ENCODE measurements around the gene YBX1.

DNA sequence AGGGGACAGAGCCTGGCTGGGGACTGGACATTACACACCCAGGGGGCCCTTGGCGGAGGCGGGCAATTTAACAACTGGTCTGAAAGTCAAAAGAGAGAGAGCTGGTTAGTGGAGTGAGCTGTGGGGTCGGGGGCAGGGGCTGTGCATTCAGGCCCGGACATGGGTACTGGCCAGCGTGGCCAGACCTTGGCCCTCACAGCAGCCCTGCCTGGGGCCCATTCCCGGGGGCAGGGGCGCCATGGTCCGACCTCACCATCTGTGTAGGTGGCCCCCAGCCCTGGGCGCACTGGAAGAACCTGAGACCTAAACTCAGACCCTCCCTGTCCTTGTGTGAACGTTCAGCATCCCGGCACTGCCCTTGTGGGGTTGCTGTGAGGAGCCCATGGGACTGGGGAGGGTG, 52.8 kb downstream of the YBX1 start:
- TF ChIP-seq SRF (IDR thresholded peaks at IDR 0.05; ENCODE audit: low read depth, low read length) (no peak), KAT7 (CRISPR knock-in tag; IDR thresholded peaks at IDR 0.05; ENCODE audit: borderline replicate concordance) (no peak), EP300 (IDR thresholded peaks at IDR 0.05; ENCODE audit: low read depth in 2 of 2, low read length in 2 of 2) (no peak), EP300 (CRISPR knock-in tag; IDR thresholded peaks at IDR 0.05; ENCODE audit: borderline replicate concordance) (no peak), NCOR1 (IDR thresholded peaks at IDR 0.05; ENCODE audit: borderline replicate concordance, low read length) (no peak), BCL6 (CRISPR knock-in tag; IDR thresholded peaks at IDR 0.05) (no peak), DPF2 (CRISPR knock-in tag; IDR thresholded peaks at IDR 0.05; ENCODE audit: borderline replicate concordance, low read depth) (no peak), RBM22 (optimal IDR thresholded peaks at IDR 0.05; ENCODE audit: low read length) (no peak)
- TF ChIP-seq, protein P1, sequence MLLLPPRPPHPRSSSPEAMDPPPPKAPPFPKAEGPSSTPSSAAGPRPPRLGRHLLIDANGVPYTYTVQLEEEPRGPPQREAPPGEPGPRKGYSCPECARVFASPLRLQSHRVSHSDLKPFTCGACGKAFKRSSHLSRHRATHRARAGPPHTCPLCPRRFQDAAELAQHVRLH (CRISPR knock-in tag; IDR thresholded peaks at IDR 0.05; ENCODE audit: borderline replicate concordance, low read depth): no peak
- TF ChIP-seq, protein P2, sequence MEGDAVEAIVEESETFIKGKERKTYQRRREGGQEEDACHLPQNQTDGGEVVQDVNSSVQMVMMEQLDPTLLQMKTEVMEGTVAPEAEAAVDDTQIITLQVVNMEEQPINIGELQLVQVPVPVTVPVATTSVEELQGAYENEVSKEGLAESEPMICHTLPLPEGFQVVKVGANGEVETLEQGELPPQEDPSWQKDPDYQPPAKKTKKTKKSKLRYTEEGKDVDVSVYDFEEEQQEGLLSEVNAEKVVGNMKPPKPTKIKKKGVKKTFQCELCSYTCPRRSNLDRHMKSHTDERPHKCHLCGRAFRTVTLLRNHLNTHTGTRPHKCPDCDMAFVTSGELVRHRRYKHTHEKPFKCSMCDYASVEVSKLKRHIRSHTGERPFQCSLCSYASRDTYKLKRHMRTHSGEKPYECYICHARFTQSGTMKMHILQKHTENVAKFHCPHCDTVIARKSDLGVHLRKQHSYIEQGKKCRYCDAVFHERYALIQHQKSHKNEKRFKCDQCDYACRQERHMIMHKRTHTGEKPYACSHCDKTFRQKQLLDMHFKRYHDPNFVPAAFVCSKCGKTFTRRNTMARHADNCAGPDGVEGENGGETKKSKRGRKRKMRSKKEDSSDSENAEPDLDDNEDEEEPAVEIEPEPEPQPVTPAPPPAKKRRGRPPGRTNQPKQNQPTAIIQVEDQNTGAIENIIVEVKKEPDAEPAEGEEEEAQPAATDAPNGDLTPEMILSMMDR (CRISPR knock-in tag; IDR thresholded peaks at IDR 0.05): no peak
- TF ChIP-seq, protein P3, sequence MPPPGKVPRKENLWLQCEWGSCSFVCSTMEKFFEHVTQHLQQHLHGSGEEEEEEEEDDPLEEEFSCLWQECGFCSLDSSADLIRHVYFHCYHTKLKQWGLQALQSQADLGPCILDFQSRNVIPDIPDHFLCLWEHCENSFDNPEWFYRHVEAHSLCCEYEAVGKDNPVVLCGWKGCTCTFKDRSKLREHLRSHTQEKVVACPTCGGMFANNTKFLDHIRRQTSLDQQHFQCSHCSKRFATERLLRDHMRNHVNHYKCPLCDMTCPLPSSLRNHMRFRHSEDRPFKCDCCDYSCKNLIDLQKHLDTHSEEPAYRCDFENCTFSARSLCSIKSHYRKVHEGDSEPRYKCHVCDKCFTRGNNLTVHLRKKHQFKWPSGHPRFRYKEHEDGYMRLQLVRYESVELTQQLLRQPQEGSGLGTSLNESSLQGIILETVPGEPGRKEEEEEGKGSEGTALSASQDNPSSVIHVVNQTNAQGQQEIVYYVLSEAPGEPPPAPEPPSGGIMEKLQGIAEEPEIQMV (CRISPR knock-in tag; IDR thresholded peaks at IDR 0.05; ENCODE audit: low read depth): no peak

All from HepG2 (cell line).